22Rv1 (cell line): Measurements from ENCODE around the gene PTPRM.

Source experiments
- ZFX ChIP-seq: fragments of 450-650 bp; IDR thresholded peaks from 2 replicates; pipeline ENCODE4 v1.6.1; 2017; ENCODE audit warnings: antibody characterized with exemption, borderline replicate concordance
- TF ChIP-seq, protein P1 (sequence below): fragments of 450-650 bp; IDR thresholded peaks from 2 replicates; pipeline ENCODE4 v1.5.1; 2017; ENCODE audit warnings: mild to moderate bottlenecking

DNA sequence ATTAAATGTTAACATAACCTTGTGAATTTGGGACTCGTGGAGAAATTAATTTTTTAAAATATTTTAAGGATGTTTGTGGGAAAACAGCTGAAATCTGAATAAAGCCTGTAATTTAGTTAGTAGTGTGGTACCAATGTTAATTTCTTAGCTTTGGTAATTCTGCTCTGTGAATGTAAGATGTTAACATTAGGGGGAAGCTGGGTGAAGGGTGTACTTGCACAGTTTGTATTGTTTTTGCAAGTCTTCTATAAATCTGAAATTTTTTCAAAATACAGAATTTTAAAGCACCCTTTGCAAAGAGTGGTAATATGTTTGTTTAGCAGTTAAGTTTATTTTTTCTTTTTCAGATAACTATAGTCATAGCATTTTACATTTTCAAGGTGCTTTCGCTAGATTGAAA is 4.5 kb downstream of the PTPRM start:
- TF ChIP-seq, protein P1, sequence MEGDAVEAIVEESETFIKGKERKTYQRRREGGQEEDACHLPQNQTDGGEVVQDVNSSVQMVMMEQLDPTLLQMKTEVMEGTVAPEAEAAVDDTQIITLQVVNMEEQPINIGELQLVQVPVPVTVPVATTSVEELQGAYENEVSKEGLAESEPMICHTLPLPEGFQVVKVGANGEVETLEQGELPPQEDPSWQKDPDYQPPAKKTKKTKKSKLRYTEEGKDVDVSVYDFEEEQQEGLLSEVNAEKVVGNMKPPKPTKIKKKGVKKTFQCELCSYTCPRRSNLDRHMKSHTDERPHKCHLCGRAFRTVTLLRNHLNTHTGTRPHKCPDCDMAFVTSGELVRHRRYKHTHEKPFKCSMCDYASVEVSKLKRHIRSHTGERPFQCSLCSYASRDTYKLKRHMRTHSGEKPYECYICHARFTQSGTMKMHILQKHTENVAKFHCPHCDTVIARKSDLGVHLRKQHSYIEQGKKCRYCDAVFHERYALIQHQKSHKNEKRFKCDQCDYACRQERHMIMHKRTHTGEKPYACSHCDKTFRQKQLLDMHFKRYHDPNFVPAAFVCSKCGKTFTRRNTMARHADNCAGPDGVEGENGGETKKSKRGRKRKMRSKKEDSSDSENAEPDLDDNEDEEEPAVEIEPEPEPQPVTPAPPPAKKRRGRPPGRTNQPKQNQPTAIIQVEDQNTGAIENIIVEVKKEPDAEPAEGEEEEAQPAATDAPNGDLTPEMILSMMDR: no peak
- no peak for TF ChIP-seq ZFX
